Stimulated activated CD4-positive, alpha-beta T cell treated with anti-CD3 and anti-CD28 coated beads, TNF-alpha, amount 100 ng/mL, for 4 hours (primary cell): Measurements from ENCODE around the gene PPP2R2B.

Source experiments
- DNase-seq, 3 experiments: peaks; one replicate each; pipeline ENCODE4 v3.0.0-alpha.2; 2020; ENCODE audit warnings: low read depth in 3 of 3

The PPP2R2B gene

DNA sequence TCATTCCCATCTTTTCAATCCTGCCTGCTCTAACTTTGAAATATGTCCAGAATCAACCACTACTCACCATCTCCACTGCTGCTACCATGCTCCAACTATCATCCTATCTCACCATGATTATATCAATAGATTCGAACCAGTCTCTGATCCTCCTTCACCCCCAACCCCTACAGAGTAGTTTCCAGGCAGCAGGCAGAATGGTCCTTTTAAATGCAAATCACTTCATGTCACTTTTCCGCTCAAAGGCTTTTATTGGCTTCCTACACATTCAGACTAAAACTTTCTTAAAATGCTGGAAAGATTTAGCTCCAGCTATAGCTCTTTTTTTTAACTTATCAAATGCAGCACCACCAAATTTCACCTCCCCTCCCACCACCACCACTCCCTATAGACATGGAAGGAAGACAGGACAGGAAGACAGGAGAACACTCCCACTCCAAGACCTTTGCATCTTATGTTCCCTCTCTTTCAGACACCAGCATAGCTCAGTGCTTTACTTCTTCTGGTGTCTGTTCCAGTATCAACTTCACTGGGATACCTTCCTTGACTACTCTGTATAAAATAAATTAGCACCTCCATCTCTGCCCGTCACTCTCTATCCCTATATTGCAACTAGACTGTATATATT lies 9.9 kb upstream of the PPP2R2B start:
- no peak for DNase-seq

DNA sequence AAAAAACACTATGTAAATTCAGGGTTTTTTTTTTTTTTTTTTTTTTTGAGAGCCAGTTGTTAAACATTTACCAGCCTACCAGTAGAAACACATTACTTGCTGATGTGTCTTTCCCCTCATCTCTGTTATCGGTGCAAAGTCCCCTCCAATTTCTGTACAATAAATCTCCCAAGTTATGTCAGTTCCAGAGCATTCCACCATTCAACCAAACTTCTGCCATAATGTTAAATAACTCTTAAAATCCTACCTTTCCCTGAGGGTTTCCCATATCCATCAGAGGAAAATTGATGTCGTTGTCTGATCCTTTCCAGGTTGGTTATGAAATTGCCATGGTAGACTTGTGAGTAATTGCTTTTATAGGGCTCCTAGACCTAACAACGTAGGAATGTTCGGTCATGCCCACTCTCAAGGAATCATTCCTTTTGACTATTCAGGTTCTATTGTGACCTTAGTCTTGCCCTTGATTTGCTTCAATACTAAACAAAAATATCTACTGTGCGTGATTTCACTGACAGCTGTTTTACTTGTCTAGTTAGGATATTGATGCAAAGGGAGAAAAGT lies 5.6 kb upstream of the PPP2R2B start:
- no peak for DNase-seq

DNA sequence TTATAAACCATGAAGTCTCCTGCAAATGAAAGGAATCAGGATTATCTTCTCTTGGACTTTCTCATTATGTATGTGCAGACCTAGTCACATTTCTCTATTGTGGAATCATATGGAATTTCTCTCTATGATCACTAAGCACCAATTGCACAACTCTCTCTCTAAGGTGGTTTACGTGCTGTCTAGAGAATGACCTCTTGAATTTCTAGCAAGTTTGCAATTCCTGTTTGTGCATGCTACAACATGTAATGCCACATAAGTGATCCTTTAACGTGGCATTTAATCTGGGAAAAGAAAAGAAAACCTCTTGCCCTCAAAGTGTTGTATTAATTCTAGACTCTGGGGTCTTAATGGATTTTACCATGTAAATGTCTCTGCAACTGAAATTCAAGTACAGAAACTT lies 5.0 kb upstream of the PPP2R2B start:
- no peak for DNase-seq

DNA sequence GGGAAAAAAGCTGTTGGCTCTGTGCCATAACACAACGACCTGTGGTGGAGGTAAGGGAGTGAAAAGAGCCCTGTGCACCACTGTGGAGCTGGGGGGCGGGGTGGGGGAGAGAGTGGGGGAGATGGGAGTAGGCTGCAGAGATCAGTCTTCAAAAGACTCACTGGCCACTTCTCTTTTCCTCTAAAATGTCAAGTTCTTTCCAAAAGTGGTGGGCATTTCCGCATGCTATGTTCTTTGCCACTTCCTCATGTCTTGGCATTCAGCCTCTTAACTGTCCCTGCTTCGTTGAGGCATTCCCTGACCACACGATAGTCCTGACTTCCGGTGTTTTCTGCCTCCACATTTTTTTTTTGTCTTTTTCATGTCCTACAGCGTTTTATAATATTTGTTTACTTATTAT lies 2.4 kb upstream of the PPP2R2B start:
- no peak for DNase-seq

DNA sequence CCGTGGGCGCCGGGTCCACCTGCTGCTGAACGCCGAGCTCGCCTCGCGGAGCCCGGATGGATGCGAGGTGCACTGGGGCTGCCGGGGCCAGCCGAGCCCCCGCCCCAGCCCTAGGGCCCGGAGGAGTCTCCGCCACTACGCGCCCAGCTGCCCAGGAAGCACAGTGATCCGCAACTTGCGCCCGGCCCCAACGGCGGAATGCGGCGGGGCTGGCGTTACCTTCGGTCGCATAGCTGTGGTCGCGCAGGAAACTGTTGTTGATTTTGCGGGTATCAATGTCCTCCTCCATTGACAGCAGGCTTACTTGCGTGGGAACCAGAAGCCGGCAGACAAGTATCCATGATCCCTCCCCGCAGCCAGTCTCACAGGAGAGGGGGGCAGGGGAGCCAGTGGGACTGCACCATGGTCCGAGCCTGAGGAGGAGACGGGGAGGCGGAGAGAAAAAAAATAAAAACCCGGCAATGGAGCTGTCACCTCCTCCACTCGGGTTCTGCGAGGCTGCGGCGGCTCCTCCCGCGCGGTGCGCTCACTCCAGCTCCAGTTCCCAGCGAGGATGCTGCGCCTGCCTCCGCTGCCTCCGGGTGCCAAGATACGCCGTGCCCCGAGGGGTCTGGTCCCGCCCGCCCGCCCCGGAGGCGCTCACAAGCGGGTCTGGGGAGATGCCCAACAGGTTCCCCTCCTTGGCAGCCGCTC lies 628 bp downstream of the PPP2R2B start:
- no peak for DNase-seq

DNA sequence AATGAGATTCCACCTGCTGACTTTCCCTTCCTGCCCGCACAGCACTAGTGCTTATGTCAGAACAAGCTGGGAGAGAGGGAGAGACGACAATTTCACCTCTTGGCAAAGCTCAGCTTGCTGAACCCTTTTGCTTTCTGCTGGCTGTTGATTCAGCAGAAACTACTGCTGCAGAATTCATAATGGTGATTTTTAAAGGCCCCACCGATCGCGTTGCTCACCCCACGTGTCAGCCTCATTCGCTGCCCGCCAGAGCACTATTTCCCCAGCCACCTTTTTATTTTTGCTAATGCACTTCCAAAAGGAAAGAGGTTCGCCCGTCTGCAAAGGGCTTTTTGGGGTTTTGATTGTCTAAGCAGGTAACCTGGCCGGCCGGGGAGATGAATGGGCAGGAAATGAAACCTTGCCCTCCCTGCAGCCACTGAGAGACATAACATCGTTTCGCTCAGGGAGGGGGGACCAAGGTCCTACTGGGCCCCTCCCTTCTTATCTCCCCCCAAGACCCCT lies 1.3 kb downstream of the PPP2R2B start:
- no peak for DNase-seq

DNA sequence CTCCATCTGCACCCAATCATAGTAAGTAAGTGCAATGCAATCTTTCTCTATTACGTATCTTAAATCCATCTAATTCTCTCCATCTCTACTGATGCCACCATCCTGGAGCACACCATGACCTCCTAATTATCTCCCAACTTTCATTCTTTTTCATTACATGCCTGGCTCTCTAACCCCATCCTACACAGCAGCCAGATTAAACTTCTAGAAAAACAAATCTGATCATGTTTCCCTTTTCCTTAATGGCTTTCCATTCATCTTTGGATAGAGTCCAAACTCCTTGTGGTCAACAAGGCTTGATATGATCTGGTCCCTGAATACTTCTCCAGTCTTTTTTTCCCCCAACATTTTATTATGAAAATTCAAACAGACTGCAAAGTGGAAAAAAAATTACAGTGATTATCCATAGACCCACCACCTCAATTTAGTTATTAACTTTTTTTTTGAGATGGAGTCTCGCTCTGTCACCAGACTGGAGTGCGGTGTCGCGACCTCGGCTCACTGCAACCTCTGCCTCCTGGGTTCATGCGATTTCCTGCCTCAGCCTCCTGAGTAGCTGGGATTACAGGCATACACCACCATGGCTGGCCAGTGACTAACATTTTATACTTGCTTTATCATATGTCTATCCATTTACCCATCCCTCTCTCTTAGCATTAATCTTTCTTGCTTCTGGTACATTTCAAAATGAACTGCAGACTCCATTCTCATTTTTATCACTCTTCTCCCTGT lies 5.2 kb downstream of the PPP2R2B start:
- DNase-seq: no peak

DNA sequence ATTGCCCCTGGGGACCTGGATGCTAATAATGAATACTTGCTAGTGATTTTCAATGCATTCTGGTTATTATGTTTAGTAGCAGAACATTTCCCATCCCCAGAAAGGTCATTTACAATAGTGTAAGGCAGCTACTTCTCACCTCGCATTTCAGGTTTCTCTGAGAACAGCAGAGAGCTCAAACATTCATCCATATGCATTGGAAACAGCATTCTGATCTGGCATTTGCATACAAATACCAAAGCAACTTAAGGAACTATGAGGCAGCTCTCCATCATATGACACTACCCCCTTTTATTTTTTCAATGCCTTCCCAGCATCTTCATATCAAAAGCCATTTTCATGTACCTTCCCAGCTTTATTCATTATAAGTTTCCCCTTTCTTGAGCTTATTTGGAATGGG lies 6.4 kb downstream of the PPP2R2B start:
- no peak for DNase-seq

DNA sequence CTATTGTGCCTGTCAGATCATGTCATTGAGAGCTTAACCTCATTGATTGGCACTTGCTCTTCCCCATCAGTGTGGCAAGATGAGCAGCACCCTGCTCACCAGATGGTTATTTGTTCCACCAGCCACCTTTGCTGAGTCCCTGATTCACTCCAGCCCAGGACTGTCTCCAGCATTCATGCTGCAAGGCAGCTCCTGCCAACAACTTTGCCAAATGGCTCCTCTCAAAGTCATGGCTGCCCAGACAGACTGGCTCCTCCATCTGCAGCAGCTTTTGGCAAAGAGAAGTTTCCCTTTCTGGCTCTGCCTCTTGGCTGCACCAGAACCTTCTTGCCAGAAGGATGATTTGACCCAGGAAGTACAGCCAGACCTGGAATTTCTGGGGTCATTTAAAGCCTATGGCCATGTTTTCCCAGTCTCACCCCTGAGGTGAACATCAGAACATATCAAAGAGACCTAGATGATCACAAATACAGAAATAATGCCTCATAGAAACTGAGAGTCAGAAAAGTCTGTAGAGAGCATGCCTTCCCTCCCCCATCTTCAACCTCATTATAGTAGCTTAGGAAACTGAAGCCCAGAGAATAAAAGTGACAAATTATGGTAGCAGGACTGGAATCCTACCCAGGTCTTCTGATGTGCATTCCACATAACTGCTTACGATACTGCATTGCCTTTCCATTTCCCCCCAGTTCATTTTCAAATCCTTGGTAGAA lies 10.4 kb downstream of the PPP2R2B start:
- no peak for DNase-seq

DNA sequence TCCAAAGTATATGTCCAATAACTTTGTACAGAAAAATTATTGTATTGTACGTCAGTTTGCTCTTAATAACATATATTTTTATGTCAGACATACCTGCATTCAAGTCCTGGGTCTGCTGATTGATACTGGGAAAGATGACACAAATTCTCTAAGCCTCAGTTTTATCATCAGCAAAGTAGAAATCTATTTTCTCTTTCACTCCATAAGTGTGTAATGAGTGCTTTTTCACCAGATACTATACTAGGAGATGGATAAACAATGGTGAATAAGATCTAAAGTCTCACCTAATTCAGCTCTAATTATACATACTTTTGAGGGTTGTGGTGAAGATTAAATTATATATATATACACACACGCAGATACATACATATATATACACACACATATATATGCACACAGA lies 12.3 kb downstream of the PPP2R2B start:
- no peak for DNase-seq

DNA sequence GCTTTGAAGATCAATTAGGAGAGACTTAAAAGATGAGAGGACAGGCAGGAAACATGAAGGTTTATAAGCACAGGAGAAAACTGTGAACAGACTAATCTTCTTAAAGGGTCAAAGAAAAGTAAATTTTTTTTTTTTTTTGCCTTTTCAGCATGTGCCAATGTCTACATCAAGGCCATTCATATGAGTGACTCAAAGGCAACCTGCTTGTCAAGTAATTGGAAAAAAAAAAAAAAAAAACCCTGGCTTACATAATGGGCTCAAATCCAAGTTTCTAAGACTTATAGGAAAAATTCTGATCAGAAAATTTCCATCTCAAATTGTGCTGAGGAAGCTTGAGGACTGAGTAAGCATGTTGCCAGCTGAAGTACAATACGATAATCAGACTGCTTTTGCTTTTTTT lies 15.9 kb downstream of the PPP2R2B start:
- DNase-seq: no peak

DNA sequence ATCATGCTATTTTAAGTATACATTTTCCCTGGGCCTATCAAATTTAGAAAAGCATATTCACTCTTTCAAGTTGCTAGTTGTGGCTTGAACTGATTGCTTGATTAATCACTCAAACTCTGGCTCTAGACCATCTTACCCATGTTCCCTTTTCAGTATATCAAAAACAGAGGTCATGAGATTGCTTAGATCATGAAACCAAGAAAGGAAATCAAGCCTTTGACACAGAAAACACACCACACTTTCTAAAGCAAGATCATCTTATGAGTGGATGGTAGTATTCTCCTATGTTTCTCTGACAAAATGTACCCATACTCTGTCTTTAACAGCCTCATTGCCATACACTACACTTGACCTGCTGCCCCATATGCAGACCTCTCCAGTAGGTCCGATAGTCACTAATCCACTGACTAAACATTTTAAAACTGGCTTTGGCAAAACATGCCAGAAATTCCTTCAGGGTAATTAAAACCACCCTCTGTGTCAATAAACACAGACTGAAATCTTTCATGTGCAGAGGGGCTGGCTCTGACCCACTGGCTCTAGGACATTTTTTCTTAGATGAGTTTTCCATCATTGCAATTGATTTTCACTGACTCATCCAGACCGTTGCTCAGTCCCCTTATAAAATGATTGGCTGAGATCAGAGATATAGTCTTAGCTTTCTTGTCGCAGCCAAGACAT lies 18.2 kb downstream of the PPP2R2B start:
- no peak for DNase-seq

DNA sequence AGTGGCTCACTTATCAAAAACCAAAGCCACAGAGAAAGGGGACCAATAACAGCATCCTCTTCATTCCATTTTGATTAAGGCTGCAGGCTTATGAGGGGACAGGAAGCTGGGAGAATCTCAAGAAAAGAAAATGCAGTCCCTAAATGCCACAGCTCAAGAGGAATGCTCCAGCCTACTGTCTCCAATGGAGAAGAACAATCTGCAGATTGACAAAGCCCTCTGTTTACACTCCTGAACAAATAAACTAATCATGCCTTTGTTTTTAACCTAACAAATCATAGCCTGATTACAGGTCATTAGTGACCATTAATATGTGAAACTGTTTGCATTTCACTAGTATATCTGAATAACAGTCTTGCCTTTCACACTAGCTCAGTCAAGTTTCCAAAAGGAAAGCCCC lies 26.5 kb downstream of the PPP2R2B start:
- DNase-seq: no peak

DNA sequence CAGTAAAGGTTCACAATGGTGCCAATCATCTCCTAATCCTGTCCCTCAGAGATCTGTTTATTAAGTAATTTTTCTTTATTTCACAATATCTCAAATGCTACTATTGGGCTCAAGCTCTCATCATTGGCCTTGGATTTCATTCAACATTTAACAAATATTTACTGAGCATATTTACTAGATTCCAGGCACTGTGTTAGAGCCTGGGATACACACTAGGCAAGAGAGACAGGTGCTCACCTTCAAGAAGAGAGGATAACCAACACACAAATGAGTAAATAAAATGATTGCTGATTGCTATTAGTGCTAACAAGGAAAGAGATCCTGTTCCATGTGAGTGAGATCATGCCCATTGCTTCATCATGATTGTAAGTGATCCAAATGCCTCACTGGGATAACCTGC lies 27.4 kb downstream of the PPP2R2B start:
- DNase-seq: no peak

DNA sequence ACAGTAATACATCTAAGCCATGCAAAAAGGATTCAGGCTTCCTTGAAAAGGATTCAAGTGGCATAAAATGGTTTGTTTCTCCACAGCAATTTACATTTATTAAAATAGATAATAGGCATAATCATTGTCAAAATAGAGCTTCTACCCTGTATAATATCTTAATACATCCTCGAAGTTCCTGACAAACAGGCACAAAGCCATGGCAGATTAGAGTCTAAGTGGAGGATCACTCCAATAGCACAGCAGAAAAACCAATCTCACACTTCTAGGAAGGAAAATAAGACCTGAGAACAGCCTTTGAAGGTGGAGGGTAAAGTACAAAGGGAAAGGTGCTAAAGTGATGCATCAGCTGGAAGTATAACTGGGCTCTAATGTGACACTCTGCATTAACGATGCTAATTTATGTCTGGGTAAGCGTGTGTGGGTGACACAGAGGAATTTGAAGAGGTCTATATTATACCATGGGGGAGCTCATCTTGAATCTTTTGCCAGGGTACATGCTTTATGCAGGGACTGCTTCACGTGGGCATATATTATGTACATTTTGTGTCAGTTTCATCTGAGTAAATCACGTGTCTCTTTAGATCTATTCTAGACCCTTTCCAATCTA lies 28.8 kb downstream of the PPP2R2B start:
- no peak for DNase-seq

DNA sequence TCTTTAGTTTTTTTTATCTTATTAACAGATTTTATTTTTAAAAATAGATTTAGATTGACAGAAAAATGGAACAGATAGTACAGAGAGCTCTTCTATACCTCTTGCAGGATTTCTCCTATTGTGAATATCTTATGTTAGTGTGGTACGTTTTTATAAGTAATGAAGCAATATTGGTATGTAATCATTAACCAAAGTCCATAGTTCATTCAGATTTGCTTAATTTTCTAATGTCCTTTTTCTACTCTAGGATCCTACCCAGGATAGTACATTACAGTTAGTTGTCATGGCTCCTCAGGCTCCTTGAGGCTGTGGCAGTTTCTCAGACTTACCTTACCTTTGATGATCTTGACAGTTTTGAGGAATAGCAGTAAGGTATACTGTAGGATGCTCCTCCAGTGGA lies 30.4 kb downstream of the PPP2R2B start:
- DNase-seq: no peak

DNA sequence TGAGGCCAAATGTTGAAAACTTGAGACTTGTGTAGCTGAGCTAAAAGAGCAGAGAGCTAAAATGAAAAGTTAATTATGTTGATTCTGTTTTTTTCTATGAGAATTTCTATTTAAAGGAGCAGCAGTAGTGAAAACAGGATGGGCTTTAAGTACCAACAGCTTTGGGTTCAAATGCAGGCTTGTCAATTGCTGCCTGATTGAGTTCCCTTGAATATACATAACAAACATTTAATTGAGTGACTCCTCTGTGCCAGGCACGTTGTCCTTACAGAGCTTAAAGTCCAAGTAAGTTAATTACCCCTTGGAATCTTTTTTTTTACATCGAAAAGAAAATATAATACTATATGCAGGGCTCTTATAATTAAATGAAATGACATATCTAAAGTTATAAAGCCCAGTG lies 38.5 kb downstream of the PPP2R2B start:
- no peak for DNase-seq

DNA sequence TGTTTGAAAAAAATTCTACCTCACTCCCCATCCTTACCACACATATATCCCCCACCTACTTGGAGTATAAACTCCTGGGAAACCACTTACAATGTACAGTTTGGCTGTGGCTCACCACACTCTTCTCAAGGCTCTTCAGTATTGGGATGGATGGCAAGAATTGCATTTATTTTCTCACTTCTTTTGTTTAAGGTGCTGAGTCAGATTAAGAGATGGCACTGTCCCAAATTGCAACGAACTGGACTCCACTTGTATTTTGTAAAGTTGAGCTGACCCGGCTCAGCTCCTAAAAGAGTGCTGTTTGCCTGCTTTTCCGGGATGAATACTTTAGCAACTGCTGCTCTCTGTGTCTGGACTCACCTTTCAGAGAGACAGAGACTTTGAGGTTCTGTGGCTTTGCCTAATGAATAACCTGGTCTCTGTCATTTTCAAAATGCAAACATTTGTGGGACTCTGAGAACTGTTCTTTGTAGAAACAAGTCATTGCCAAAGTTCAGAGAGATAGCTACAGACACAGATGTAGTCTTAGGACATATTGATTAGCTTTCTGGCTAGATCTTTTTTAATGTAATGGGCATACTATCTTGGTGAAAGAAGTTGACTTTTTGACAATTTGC lies 42.2 kb downstream of the PPP2R2B start:
- DNase-seq: no peak

DNA sequence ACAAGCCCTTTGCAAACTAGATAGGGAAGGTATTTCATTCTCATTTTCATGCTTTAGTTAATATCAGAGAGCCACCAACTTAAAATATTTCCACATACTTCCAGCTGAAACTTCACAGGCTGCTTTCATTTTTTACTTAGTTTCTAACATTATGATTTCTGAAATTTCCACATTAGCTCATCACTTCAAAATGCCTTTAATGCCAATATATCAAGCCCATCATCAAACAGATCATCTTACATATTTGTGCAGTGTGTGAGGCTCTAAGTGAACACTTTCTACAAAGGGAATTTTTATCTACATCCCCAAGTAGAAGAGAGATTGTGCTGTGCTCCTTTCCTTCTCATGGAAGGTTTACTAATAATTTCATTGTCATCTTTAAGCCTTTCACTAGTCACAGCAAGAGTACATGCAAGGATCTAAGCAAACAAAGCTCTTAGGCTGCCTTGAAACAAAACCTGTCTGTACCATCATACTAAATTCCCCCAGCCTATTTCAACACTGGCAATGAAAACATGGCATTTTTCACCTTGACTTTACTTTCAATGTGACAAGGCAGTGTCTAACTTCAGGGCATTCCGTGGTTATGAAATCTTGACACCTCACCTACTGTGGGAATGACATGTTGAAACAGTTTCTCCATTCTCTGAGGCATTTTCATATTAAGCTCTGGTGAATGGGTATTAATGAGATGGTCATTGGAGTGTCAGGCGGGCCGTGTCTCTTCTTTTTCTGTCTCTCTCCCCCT lies 45.4 kb downstream of the PPP2R2B start:
- DNase-seq: no peak

DNA sequence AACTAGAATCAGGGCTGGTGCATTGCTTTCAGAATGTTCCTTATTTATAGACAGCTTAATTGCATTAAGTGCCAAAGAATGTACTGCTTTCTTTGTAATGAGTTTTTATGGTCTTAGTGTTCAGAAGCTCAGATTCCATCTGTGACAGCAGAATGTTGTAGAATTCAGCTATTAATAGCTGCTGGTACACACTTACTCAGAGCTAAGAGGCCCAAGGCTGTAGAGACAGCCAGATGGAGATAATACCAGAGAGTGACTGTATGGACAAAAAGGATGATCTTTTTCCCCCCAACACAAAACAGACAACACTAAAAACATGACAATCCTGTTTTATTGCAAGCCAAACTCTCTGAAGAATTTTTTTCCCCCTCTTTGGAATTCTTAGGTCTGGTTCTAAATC lies 50.2 kb downstream of the PPP2R2B start:
- no peak for DNase-seq
